Erythroblast (primary cell): ENCODE measurements around the gene PIGN.

Source experiments
- GATA1 ChIP-seq: IDR thresholded peaks from 2 replicates; pipeline ENCODE4 v1.6.1; 2011; ENCODE audit warnings: low read depth, mild to moderate bottlenecking, control low read depth, low read length, moderate library complexity
- POLR2A ChIP-seq: IDR thresholded peaks from 2 replicates; pipeline ENCODE4 v1.6.1; 2011; ENCODE audit warnings: mild to moderate bottlenecking, low read length

GRCh38 chr18:62023536-62023935 lies 163.3 kb downstream of the PIGN start:
- TF ChIP-seq POLR2A (no peak), GATA1 (no peak)
